GM18520 (cell line): ENCODE results near the gene SUGT1.

Experiments used
- ATAC-seq: cut with Tn5 transposase; IDR thresholded peaks from one replicate; pipeline ENCODE4 v1.9.1; 2021; ENCODE audit not compliant: unreplicated experiment

Gene SUGT1

DNA sequence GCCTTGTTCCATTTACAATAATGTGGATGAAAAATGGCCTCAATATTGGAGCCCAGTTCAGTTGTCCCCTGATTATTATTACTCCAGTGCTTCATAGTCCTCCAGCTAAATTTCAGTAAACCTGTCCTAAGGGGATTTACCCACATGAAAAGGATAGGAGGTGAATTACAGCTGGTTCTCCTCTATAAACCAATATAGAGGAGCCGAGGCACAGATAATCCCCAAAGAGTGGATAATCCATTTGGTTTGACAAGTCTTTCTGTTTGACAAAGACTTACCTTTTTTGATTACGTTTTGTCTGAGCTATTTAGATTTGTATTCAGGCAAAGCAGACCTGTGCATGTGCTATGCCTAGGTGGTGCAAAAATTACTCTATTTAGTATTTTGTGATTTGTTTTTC, 84.3 kb downstream of the SUGT1 start:
- no peak for ATAC-seq

DNA sequence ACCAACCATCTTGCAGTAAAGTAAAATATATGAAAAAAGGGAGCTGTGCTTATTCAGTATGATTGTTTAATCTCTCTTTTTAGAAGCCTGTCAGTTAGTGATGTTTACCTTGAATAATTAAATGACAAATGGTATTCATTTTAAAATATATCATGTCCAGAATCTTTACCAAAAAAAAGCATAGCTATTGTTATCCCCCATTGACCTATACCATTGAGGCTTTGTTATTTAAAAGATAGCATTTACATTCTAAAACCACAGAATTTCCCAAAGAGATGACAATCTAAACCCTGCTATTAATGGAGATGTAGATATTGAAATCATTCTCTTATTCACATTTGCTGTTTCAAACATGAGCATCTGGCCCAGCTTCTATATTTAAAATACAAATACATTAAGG, 84.8 kb downstream of the SUGT1 start:
- no peak for ATAC-seq

DNA sequence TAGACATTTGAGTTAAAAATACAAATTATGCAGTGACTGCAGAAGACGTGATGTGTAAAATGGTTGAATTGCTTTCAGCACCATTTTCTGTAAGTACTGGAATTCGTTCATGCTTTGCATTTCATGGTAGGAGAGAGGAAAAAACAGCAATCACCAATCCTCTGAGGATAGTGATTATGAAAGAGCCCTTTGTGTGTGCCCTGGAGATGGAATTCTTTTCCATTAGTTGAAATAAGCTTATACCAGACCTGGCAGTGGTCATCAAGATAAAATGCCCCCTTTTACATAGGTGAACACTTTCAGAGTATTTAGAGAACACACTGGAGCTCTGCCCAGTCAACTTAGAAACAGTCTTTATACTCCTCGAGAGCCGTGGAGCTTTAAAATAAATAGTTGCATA, 85.3 kb downstream of the SUGT1 start:
- ATAC-seq = no peak

DNA sequence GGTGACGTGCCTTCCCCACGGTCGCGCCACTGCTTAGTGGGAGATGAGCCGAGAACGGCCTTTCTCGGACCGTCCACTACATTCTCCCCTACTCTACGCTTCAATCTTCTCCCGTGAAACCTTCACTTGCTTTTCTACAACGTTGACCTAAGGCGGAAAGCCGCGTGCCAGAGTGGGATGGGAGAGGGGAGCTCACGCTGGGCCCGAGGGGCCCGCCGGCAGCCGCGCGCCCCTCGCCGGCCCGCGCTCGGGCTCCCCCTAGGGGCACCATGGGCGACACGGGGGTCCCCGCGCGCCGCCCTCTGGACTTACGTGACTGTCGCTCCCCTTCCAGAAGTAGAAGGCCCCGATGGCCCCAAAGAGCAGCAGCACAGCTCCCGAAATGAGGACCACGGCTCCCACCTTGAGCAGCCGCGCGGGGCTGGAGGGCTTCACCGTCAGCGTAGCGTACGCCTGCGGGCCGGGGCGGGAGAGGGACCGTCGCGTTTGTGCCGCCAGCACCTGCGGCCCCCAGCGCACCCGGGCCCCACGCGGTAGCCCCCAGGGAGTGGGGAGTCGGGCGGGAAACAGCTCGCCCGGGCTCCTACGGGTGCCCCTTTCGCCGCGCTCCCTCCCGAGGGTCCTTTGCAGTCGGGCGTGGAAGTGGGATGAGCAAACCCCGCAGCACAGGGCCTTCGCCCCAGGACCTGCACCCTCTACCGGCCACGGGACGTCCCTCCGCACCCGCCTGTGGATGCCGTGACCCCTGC, 86.3 kb downstream of the SUGT1 start:
- no peak for ATAC-seq

DNA sequence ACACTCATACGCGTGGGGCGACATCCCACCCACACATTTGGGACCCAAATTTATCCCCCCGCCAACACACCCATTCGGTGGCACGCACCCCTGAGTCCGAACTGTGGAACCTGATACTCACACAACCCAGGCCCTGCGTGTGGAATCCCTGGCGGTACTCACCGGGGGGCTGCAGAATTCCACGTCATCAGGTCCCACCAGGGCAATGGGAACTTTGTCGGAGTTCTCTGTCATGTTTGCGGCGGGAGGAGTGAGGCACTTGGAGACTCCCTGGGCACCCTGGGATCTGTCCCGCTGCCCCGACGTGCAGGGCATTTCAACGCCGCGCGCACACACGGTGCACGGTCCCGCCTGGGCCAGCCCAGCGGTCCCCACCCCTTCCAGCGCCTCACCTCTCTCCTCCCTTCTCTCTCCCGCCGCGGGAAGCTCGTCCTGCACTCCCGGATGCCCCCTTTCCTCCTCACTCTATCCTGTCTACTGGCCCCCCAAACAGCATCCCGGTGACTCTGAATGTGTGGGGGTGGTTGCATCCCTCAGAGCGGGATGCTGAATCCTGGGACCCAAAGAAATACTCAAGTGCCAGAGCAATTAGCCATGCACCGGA, 86.9 kb downstream of the SUGT1 start, which contains the start of gene CNMD:
TSS of gene CNMD (minus strand) at position 353 of the 604 bp plus-strand sequence. CDS start at position 234, 119 bp downstream.
- no peak for ATAC-seq

DNA sequence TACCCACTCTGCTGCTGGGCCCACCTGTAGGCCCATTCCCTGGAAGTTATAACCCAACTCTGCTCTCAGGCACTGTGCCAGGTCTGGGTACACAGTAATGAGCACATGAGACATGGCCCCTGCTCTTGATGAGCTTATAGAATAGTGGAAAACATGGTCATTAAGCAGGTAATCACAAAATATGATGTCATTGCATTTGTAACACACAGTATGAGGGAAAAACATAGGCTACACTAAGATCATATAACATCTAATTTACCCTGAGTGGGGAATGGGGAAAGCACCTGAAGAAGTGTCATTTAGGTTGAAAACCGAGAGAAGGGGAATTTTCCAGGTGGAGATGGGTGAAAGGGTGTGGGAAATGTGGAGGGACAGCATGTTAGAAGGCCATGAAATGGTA, 90.9 kb downstream of the SUGT1 start:
- ATAC-seq = no peak

DNA sequence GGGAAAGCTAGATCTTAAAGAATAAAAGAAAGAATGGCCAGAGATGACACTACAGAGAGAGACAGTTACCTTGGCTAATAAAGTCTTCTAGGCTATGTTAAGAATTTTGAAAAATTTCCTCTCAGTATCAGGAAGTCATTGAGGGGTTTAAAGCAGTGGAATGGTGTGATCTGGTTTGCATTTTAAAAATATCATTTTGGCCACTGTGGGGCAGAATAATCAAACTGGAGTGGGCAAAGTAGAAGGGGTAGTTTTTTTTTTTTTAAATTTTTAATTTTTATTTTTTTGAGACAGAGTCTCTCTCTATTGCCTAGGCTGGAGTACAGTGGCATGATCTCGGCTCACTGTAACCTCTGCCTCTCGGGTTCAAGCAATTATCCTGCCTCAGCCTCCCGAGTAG, 91.4 kb downstream of the SUGT1 start:
- ATAC-seq = no peak

DNA sequence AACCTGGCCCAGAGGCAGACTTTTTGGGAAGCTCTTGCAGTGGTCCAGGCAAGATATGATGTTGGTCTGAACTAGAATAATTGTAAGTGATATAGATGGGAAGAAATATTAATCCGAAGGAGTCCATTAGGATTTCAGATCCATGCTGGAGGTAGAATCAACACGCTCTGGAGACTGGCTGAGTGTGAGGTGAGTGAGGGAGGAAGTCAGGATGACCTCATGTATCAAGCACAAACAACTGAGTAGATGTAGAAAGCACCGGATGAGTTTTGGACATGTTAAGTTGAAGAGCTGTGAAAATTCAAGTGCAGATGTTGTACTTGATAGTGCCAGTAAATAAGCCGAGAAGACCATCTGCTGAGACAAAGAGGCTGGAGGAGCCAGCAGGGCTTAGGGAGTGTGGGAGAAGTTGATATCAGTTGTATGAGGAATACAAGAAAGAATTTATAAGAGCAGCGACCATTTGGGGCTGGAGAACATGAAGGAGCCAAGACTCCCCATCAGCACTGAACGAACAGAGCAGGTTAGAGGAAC, 92.3 kb downstream of the SUGT1 start:
- ATAC-seq = no peak

DNA sequence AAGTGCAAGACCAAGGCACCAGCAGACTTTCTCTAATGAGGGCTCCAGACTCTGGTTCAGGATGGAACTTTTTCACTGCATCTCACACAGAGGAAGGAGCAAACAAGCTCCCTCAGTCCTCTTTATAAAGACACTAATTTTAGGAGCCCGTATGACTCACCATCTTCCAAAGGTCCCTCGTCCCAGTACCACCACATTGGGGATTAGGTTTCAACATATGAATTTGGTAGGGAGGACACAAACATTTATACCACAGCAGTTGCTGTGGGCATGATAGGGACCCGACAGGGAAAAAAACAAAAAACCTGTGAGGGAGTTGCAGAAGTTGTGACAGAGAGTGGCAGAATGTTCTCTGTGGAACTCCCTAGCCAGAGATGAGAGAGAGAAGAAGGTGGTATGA, 93.5 kb downstream of the SUGT1 start:
- ATAC-seq = no peak

DNA sequence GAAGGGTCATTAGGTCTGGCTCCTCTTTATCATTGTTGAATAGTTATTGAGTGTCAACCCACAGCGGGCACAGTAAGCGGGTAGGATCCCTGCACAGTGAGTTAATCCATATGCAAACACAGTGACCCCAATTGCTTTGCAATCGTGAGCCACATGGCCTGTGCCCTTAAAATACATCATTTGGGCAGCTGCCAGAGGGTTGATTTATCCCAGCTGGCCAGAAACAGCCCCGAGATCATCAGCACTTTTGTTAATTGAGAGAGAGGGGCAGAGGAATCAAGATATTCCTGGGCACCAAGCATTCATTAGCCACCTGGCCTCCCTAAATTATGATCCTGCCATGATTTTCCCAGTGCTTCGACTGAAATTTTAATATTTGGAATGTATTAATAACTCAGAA, 96.8 kb downstream of the SUGT1 start:
- no peak for ATAC-seq
